ENCODE data around the gene RMRP. TPM values are rescaled to one million over a fixed set of nuclear protein-coding genes. Genes with fewer than 3 reads are reported as not detected.

Gene RMRP

Small RNA genes within 50 kb of the gene (small RNA-seq; reads per million reads assigned to genes)
- gene MIR4667 (ENCODE audit: insufficient read depth) = 3.5 reads per million
- not detected for gene RMRP (ENCODE audit: insufficient read depth)
- not detected for gene RN7SL22P (ENCODE audit: insufficient read depth)

Measured in neuronal stem cell (in vitro differentiated cells).